GM23248 (cell line): Measurements from ENCODE around the gene CEACAM16. TPM values are rescaled to one million over a fixed set of nuclear protein-coding genes. Genes with fewer than 3 reads are reported as not detected.
"Not testable (repeated sequence)": the region's sequence is repeated elsewhere in the genome, so short reads cannot be mapped to it uniquely, and the experiment has no call there.

Experiments used
- DNase-seq: peaks from one replicate; pipeline ENCODE4 v3.0.0-alpha.2; 2015
- H2AFZ ChIP-seq: fragments of 200-600 bp; sonication (generic); 2 replicates; pipeline ENCODE4 v1.6.1; 2016; ENCODE audit warnings: antibody characterized with exemption
- H3F3A ChIP-seq: fragments of 200-600 bp; sonication (generic); 2 replicates; pipeline ENCODE4 v1.6.1; 2016; ENCODE audit warnings: mild to moderate bottlenecking, antibody characterized with exemption, mixed run types; ENCODE audit not compliant: insufficient read depth
- H3K27ac ChIP-seq: fragments of 200-600 bp; sonication (generic); 2 replicates; pipeline ENCODE4 v1.5.1; 2016; ENCODE audit warnings: mild to moderate bottlenecking
- H3K27me3 ChIP-seq: fragments of 200-600 bp; sonication (generic); replicated peaks from 2 replicates; pipeline ENCODE4 v1.6.1; 2016; ENCODE audit warnings: mild to moderate bottlenecking; ENCODE audit not compliant: insufficient read depth
- H3K36me3 ChIP-seq: fragments of 200-600 bp; sonication (generic); 2 replicates; pipeline ENCODE4 v1.6.1; 2016; ENCODE audit warnings: low read depth, mild to moderate bottlenecking
- H3K4me1 ChIP-seq: fragments of 200-600 bp; sonication (generic); 2 replicates; pipeline ENCODE4 v1.6.1; 2016; ENCODE audit warnings: mild to moderate bottlenecking; ENCODE audit not compliant: insufficient read depth
- H3K4me2 ChIP-seq: fragments of 200-600 bp; sonication (generic); one replicate; pipeline ENCODE4 v1.6.1; 2016; ENCODE audit warnings: mild to moderate bottlenecking; ENCODE audit not compliant: unreplicated experiment
- H3K4me3 ChIP-seq: fragments of 200-600 bp; sonication (generic); 2 replicates; pipeline ENCODE4 v1.5.1; 2016; ENCODE audit warnings: mild to moderate bottlenecking
- H3K79me2 ChIP-seq: fragments of 200-600 bp; sonication (generic); 2 replicates; pipeline ENCODE4 v1.6.1; 2016; ENCODE audit warnings: mild to moderate bottlenecking; ENCODE audit not compliant: insufficient read depth
- H3K9ac ChIP-seq: fragments of 200-600 bp; sonication (generic); 2 replicates; pipeline ENCODE4 v1.6.1; 2016; ENCODE audit warnings: mild to moderate bottlenecking
- H3K9me2 ChIP-seq: fragments of 200-600 bp; sonication (generic); 2 replicates; pipeline ENCODE4 v1.6.1; 2016; ENCODE audit warnings: mixed run types, mild to moderate bottlenecking, moderate library complexity; ENCODE audit not compliant: insufficient read depth
- H3K9me3 ChIP-seq: fragments of 200-600 bp; sonication (generic); one replicate; pipeline ENCODE4 v1.6.1; 2017; ENCODE audit warnings: low read depth
- H4K20me1 ChIP-seq: fragments of 200-600 bp; sonication (generic); 2 replicates; pipeline ENCODE4 v1.6.0; 2016; ENCODE audit not compliant: insufficient read depth
- EZH2 ChIP-seq: fragments of 200-600 bp; sonication (generic); IDR thresholded peaks from 2 replicates; pipeline ENCODE4 v1.6.1; 2018; ENCODE audit warnings: antibody characterized with exemption, mild to moderate bottlenecking; ENCODE audit not compliant: insufficient read depth, poor library complexity, severe bottlenecking
- EZH2phosphoT487 ChIP-seq: fragments of 200-600 bp; sonication (generic); IDR thresholded peaks from 2 replicates; pipeline ENCODE4 v1.6.1; 2018; ENCODE audit warnings: antibody characterized with exemption, moderate library complexity, mild to moderate bottlenecking, low read depth; ENCODE audit not compliant: insufficient read depth
- WGBS, 2 experiments: methylation state at CpG; one replicate each; pipeline ENCODE4 v1.1.6; 2015 to 2017; ENCODE audit warnings: low lambda C conversion rate in 2 of 2, low coverage in 1 of 2; ENCODE audit errors: missing lambda C conversion rate in 2 of 2; 5-methylcytosine and 5-hydroxymethylcytosine counted together
- in situ Hi-C: fragments of 300-500 bp; cut with MboI; formaldehyde crosslinking; loops from 2 replicates; pipeline ENCODE4 v1.15.0; 2020
- polyA plus RNA-seq: library from polyadenylated mRNA; unstranded; fragments of >200 nt; fragmentation: Nextera tagmentation; extraction: Ambion mirVana; gene quantifications from 2 replicates; pipeline ENCODE4 v1.2.1, GENCODE V29; 2016
- total RNA-seq: library from RNA; depleted of rRNA; stranded (reverse); fragments of >200 nt; shearing (Covaris generic); gene quantifications from 2 replicates; pipeline ENCODE4 v1.2.3, GENCODE V29; 2014

CEACAM16 gene
- total and polyA plus RNA-seq, 2 experiments from 2014 or later: not detected

DNA sequence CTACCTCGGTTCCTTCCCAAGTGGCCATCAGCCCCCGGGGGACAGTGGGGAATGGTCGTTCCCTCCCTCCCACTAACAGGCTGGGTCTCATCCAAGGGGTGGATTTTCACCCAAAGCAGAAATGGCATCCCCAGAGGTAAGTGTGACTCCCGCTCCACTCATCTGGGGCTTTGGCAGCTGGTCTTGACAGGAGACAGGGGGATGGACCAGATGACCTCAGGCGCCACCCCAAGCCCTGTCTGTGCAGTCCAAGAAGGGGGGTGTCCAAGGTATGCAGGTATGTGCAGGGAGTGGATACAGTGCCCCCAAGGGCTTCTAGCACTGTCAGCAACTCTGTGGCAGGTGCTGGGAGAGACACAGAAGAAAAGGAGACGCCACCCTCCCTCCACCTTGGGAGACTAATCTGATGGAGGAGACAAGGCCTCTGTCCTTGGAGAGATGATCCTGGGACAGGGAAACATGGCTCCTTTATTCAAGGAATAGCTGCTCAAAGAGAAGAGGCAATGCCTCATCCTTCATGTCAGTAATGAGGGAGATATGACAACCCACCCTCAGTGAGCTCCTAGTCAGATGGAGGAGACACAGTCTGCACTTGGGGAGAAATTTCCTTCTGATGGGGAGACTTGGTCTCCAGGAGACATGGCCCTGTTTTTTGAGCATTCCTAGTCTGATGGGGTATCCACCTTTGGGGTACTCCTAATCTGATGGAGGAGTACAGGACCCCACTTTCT, 7.7 kb downstream of the CEACAM16 start:
- no peaks in the 10 kb centered on the region for H4K20me1 ChIP-seq
- H3K9ac ChIP-seq: no peak overlapping the region
- H3K9me3 ChIP-seq: no peaks in the 10 kb centered on the region
- in situ Hi-C loops: no loop called here
- no peaks in the 10 kb centered on the region for H3K9me2 ChIP-seq
- no peak for DNase-seq
- 84 to 87% methylated on average over 6 of the region's 6 CpGs for WGBS, 2 experiments
- H3K36me3 ChIP-seq: no peaks in the 10 kb centered on the region
- no peaks in the 10 kb centered on the region for H3K4me1 ChIP-seq
- H3K27me3 ChIP-seq: no peaks in the 10 kb centered on the region
- H3K79me2 ChIP-seq: no peaks in the 10 kb centered on the region
- no peak overlapping the region for H3K27ac ChIP-seq
- TF ChIP-seq EZH2phosphoT487 (no peak), EZH2 (no peak)
- no peaks in the 10 kb centered on the region for H3F3A ChIP-seq
- no peak overlapping the region for H3K4me3 ChIP-seq
- no peak overlapping the region for H3K4me2 ChIP-seq
- no peak overlapping the region for H2AFZ ChIP-seq

- H3K9me3 ChIP-seq: no peaks in the 10 kb centered on the region
- WGBS, 2 experiments: 91 to 95% methylated on average over 20 of the region's 20 CpGs
- in situ Hi-C loops: no loop called here
Observed at GRCh38 chr19:44707794-44708193, 8.8 kb downstream of the CEACAM16 start.

GRCh38 chr19:44708940-44709339, 10.0 kb downstream of the CEACAM16 start:
- no peak for TF ChIP-seq EZH2
- TF ChIP-seq EZH2phosphoT487: no peak
- Histone ChIP-seq H3K9me2 (no peaks in the 10 kb centered on the region), H3K27ac (no peak overlapping the region), H2AFZ (no peak overlapping the region), H3K4me2 (no peak overlapping the region), H3K4me1 (no peaks in the 10 kb centered on the region), H3K9ac (no peak overlapping the region), H3K79me2 (no peaks in the 10 kb centered on the region), H3K36me3 (no peaks in the 10 kb centered on the region), H3K9me3 (no peaks in the 10 kb centered on the region), H3K27me3 (no peaks in the 10 kb centered on the region), H3F3A (no peaks in the 10 kb centered on the region), H3K4me3 (no peak overlapping the region), H4K20me1 (no peaks in the 10 kb centered on the region)
- DNase-seq: no peak
- 44% methylated on average over 5 of the region's 5 CpGs for WGBS, 2 experiments
- in situ Hi-C loops: no loop called here

More at GRCh38 chr19:44707794-44708193, 8.8 kb downstream of the CEACAM16 start:
- DNase-seq: no peak
- no peak overlapping the region for H3K4me2 ChIP-seq
- H3F3A ChIP-seq: no peaks in the 10 kb centered on the region
- no peaks in the 10 kb centered on the region for H3K27me3 ChIP-seq
- H3K79me2 ChIP-seq: no peaks in the 10 kb centered on the region
- no peak overlapping the region for H2AFZ ChIP-seq
- TF ChIP-seq EZH2phosphoT487 (no peak), EZH2 (no peak)
- H3K36me3 ChIP-seq: no peaks in the 10 kb centered on the region
- no peaks in the 10 kb centered on the region for H3K4me1 ChIP-seq
- no peak overlapping the region for H3K4me3 ChIP-seq
- no peak overlapping the region for H3K27ac ChIP-seq
- H3K9me2 ChIP-seq: no peaks in the 10 kb centered on the region
- H3K9ac ChIP-seq: no peak overlapping the region
- H4K20me1 ChIP-seq: no peaks in the 10 kb centered on the region

- H3K4me3 ChIP-seq, H3K9me2 ChIP-seq, H3K4me1 ChIP-seq, H3K27ac ChIP-seq, H3K27me3 ChIP-seq, DNase-seq, H3K36me3 ChIP-seq, H3K4me2 ChIP-seq, H3K9me3 ChIP-seq, H2AFZ ChIP-seq, H3K79me2 ChIP-seq, H3F3A ChIP-seq, H3K9ac ChIP-seq, H4K20me1 ChIP-seq, in situ Hi-C loops: not testable (repeated sequence)
- WGBS, 2 experiments: 46 to 59% methylated on average over 4 of the region's 4 CpGs
Observed at GRCh38 chr19:44709434-44710266, 10.7 kb downstream of the CEACAM16 start.
